NK-92 treated with Interleukin-12 subunit alpha and Interleukin-12 subunit beta, amount 100 ng/mL, for 24 hours (cell line): Measurements from ENCODE around the gene MRPL14.
A peak's percentile ranks its signal among the peaks of the same experiment; 100 is the strongest.
"Not testable (repeated sequence)": the region's sequence is repeated elsewhere in the genome, so short reads cannot be mapped to it uniquely, and the experiment has no call there.

Experiments
- DNase-seq: peaks from one replicate; lab custom pipeline; 2025; lab: John Stamatoyannopoulos, UW

Gene MRPL14

GRCh38 chr6:44149369-44150012 is 22.2 kb upstream of the MRPL14 start:
- no peak for DNase-seq

GRCh38 chr6:44148306-44148705 is 21.1 kb upstream of the MRPL14 start:
- no peak for DNase-seq

GRCh38 chr6:44147256-44147655 is 20.0 kb upstream of the MRPL14 start:
- DNase-seq: no peak

GRCh38 chr6:44146685-44147084 is 19.4 kb upstream of the MRPL14 start:
- DNase-seq: no peak

- DNase-seq: no peak
These were observed 18.6 kb upstream of the MRPL14 start for GRCh38 chr6:44145839-44146238.

- DNase-seq: not testable (repeated sequence)
These were observed 17.3 kb upstream of the MRPL14 start for GRCh38 chr6:44144536-44144935.

GRCh38 chr6:44143731-44144130 is 16.5 kb upstream of the MRPL14 start:
- DNase-seq: no peak

GRCh38 chr6:44142835-44143234 is 15.6 kb upstream of the MRPL14 start:
- no peak for DNase-seq

GRCh38 chr6:44139351-44139743 is 12.1 kb upstream of the MRPL14 start:
- no peak for DNase-seq

- DNase-seq: no peak
These were observed 11.6 kb upstream of the MRPL14 start for GRCh38 chr6:44138717-44139350.

- no peak for DNase-seq
These were observed 8.6 kb upstream of the MRPL14 start for GRCh38 chr6:44135875-44136274.

GRCh38 chr6:44135173-44135758 is 8.0 kb upstream of the MRPL14 start:
- no peak for DNase-seq

- no peak for DNase-seq
These were observed 6.9 kb upstream of the MRPL14 start for GRCh38 chr6:44133981-44134711.

GRCh38 chr6:44133003-44133931 is 6.0 kb upstream of the MRPL14 start:
- DNase-seq: no peak

- DNase-seq: no peak
These were observed 5.2 kb upstream of the MRPL14 start for GRCh38 chr6:44132476-44132875.

GRCh38 chr6:44131892-44132291 is 4.6 kb upstream of the MRPL14 start:
- DNase-seq: no peak

- no peak for DNase-seq
These were observed 2.6 kb upstream of the MRPL14 start for GRCh38 chr6:44129841-44130322.

GRCh38 chr6:44128020-44128917 is 1.0 kb upstream of the MRPL14 start:
- DNase-seq: no peak

- peak; percentile 47 for DNase-seq
These were observed 717 bp downstream of the MRPL14 start for GRCh38 chr6:44126320-44127149.

- no peak for DNase-seq
These were observed 3.7 kb downstream of the MRPL14 start for GRCh38 chr6:44123544-44123943.
